A549 (cell line): ENCODE results near the gene FDX2. TPM values are rescaled to one million over a fixed set of nuclear protein-coding genes. Genes with fewer than 3 reads are reported as not detected.

Source experiments
- ATAC-seq, 2 experiments: fragments of 200-7000 bp in 1 of 2; fragments of >200 bp in 1 of 2; cut with Nextera tagmentation in 1 of 2; cut with Tn5 transposase in 1 of 2; 3 replicates each; pipeline versions ENCODE4 v1.8.0 to v1.9.1; 2018 to 2020; ENCODE audit warnings: mild to moderate bottlenecking in 1 of 2, moderate library complexity in 1 of 2
- CTCF ChIA-PET: fragments of 300-600 bp; sonication (Branson Sonifier 250); formaldehyde crosslinking; extraction: SDS; loops from one replicate; lab custom pipeline; 2021; ENCODE audit warnings: antibody characterized with exemption, inconsistent platforms; lab: Yijun Ruan, JAX
- POLR2A ChIA-PET: fragments of 350-600 bp; formaldehyde crosslinking; extraction: SDS; loops from one replicate; lab custom pipeline; 2021; ENCODE audit warnings: antibody characterized with exemption, inconsistent platforms; lab: Yijun Ruan, JAX
- DNase-seq, 2 experiments: peaks; one replicate each; pipeline versions ENCODE4 v3.0.0 to v3.0.0-alpha.2; 2011 to 2016; ENCODE audit warnings: low read depth in 1 of 2, low spot score in 1 of 2
- FAIRE-seq: peaks from 2 replicates; lab custom pipeline; 2011; peaks lifted over from hg19 to GRCh38; lab: Jason Lieb, UNC
- H3K27ac ChIP-seq, 2 experiments: fragments of >200 bp; sonication (Bioruptor Twin); formaldehyde crosslinking; 3 replicates each; pipeline ENCODE4 v1.5.1; 2016 to 2017
- H3K4me1 ChIP-seq: fragments of >200 bp; sonication (Bioruptor Twin); formaldehyde crosslinking; 3 replicates; pipeline ENCODE4 v1.6.1; 2016
- H3K4me2 ChIP-seq: fragments of >200 bp; sonication (Bioruptor Twin); formaldehyde crosslinking; 3 replicates; pipeline ENCODE4 v1.6.1; 2016
- H3K4me3 ChIP-seq: fragments of >200 bp; sonication (Bioruptor Twin); formaldehyde crosslinking; 3 replicates; pipeline ENCODE4 v1.5.1; 2016
- H3K9me3 ChIP-seq: fragments of >200 bp; sonication (Bioruptor Twin); formaldehyde crosslinking; 3 replicates; pipeline ENCODE4 v1.6.1; 2016
- BHLHE40 ChIP-seq: IDR thresholded peaks from 2 replicates; pipeline ENCODE4 v1.6.1; 2012; ENCODE audit warnings: low read depth, low read length, inconsistent platforms
- CBX2 ChIP-seq: fragments of 200-600 bp; sonication (generic); IDR thresholded peaks from 2 replicates; pipeline ENCODE4 v1.6.1; 2016; ENCODE audit warnings: low read depth, mild to moderate bottlenecking, borderline replicate concordance
- E2F6 ChIP-seq: IDR thresholded peaks from 2 replicates; pipeline ENCODE4 v1.6.1; 2012; ENCODE audit warnings: low read depth, borderline replicate concordance
- EHMT2 ChIP-seq: fragments of 200-600 bp; sonication (generic); IDR thresholded peaks from 2 replicates; pipeline ENCODE4 v1.6.1; 2016; ENCODE audit warnings: antibody characterized with exemption, low read depth, mild to moderate bottlenecking, moderate library complexity
- ELK1 ChIP-seq: fragments of 150-350 bp; IDR thresholded peaks from 2 replicates; pipeline ENCODE4 v1.6.1; 2014; ENCODE audit warnings: low read depth, mild to moderate bottlenecking, low read length
- EP300 ChIP-seq, 2 experiments: fragments of >200 bp; sonication (Bioruptor Twin); formaldehyde crosslinking; IDR thresholded peaks; 2 replicates in 1 of 2; 3 replicates in 1 of 2; pipeline ENCODE4 v1.6.1; 2016 to 2017
- ESRRA ChIP-seq: fragments of 150-350 bp; IDR thresholded peaks from 2 replicates; pipeline ENCODE4 v1.6.1; 2014; ENCODE audit warnings: mild to moderate bottlenecking, low read length, borderline replicate concordance
- FOSB ChIP-seq: fragments of 250-450 bp; sonication (Bioruptor Pico); IDR thresholded peaks from 2 replicates; pipeline ENCODE4 v1.5.0; 2020; ENCODE audit warnings: mild to moderate bottlenecking, moderate library complexity
- HDAC2 ChIP-seq: fragments of 200-600 bp; sonication (generic); IDR thresholded peaks from 2 replicates; pipeline ENCODE4 v1.6.1; 2016
- HOXA7 ChIP-seq: fragments of 250-450 bp; sonication (Bioruptor Pico); IDR thresholded peaks from 2 replicates; pipeline ENCODE4 v1.5.0; 2020; ENCODE audit warnings: mild to moderate bottlenecking, moderate library complexity
- KDM1A ChIP-seq: fragments of 200-600 bp; sonication (generic); IDR thresholded peaks from 2 replicates; pipeline ENCODE4 v1.6.1; 2016; ENCODE audit warnings: low read depth, mild to moderate bottlenecking
- KDM5A ChIP-seq: fragments of 200-600 bp; sonication (generic); IDR thresholded peaks from 2 replicates; pipeline ENCODE4 v1.6.1; 2016; ENCODE audit warnings: antibody characterized with exemption, mild to moderate bottlenecking
- MAX ChIP-seq: IDR thresholded peaks from 2 replicates; pipeline ENCODE4 v1.6.1; 2012
- MYC ChIP-seq: IDR thresholded peaks from 2 replicates; pipeline ENCODE4 v1.6.1; 2012; ENCODE audit warnings: mild to moderate bottlenecking, inconsistent platforms, low read length, improper control_type of control experiment, borderline replicate concordance
- NR3C1 ChIP-seq: fragments of >200 bp; sonication (Bioruptor Twin); formaldehyde crosslinking; IDR thresholded peaks from 3 replicates; pipeline ENCODE4 v1.6.1; 2017
- PBX3 ChIP-seq: IDR thresholded peaks from 2 replicates; pipeline ENCODE4 v1.6.1; 2012
- POLR2A ChIP-seq: IDR thresholded peaks from 2 replicates; pipeline ENCODE4 v1.6.1; 2012; ENCODE audit warnings: mild to moderate bottlenecking, low read length
- RAD21 ChIP-seq, 2 experiments: fragments of >200 bp in 1 of 2; sonication (Bioruptor Twin) in 1 of 2; formaldehyde crosslinking in 1 of 2; IDR thresholded peaks in 1 of 2; conservative IDR thresholded peaks in 1 of 2; 2 replicates in 1 of 2; 3 replicates in 1 of 2; pipeline ENCODE4 v1.6.1; 2012 to 2018; ENCODE audit warnings: inconsistent platforms in 1 of 2
- RARB ChIP-seq: fragments of 250-450 bp; sonication (Bioruptor Pico); IDR thresholded peaks from 2 replicates; pipeline ENCODE4 v1.8.0; 2021; ENCODE audit warnings: mild to moderate bottlenecking, moderate library complexity
- RNF2 ChIP-seq: fragments of 200-600 bp; sonication (generic); IDR thresholded peaks from 2 replicates; pipeline ENCODE4 v1.6.1; 2016; ENCODE audit warnings: low read depth, mild to moderate bottlenecking, antibody characterized with exemption, moderate library complexity, borderline replicate concordance
- SMC3 ChIP-seq: fragments of >200 bp; sonication (Bioruptor Twin); formaldehyde crosslinking; IDR thresholded peaks from 3 replicates; pipeline ENCODE4 v1.6.1; 2018; ENCODE audit warnings: inconsistent platforms
- TFCP2L1 ChIP-seq: fragments of 250-450 bp; sonication (Bioruptor Pico); IDR thresholded peaks from 2 replicates; pipeline ENCODE4 v1.5.0; 2021; ENCODE audit warnings: mild to moderate bottlenecking
- ZNF302 ChIP-seq: fragments of 250-450 bp; sonication (Bioruptor Pico); IDR thresholded peaks from 2 replicates; pipeline ENCODE4 v1.9.0; 2021; ENCODE audit warnings: inconsistent platforms, mild to moderate bottlenecking, moderate library complexity
- WGBS: methylation state at CpG from one replicate; pipeline ENCODE4 v1.1.6; 2017; ENCODE audit errors: missing lambda C conversion rate; 5-methylcytosine and 5-hydroxymethylcytosine counted together
- polyA plus RNA-seq, 4 experiments: library from polyadenylated mRNA; depleted of rRNA in 3 of 4; stranded (reverse); fragments of >200 nt; fragmentation: RNase III in 1 of 4; extraction: RNeasy Plus Mini Kit Qiagen cat#74134 plus additional on column Dnase treatment in 1 of 4; gene quantifications; 2 replicates in 3 of 4; 3 replicates in 1 of 4; pipeline ENCODE4 v1.2.3, GENCODE V29; 2011 to 2017

Gene FDX2
- polyA plus RNA-seq, 2 of the 4 experiments (the other 2 are of a cell fraction), result 9.9 to 23.5 TPM

- no peak for TF ChIP-seq KDM1A
- no peak for TF ChIP-seq NR3C1
- TF ChIP-seq EHMT2, result no peak
- TF ChIP-seq CBX2, result no peak
- TF ChIP-seq BHLHE40, result no peak
- no peak for TF ChIP-seq PBX3
- no peak for TF ChIP-seq HOXA7 (CRISPR knock-in tag)
- no peak for TF ChIP-seq KDM5A
- TF ChIP-seq SMC3, result no peak
- TF ChIP-seq HDAC2, result no peak
- no peak for TF ChIP-seq RAD21 (conservative IDR thresholded peaks at IDR 0.05 in 1 of 2, IDR thresholded peaks at IDR 0.05 in 1 of 2)
- H3K9me3 ChIP-seq, result no peaks in the 10 kb centered on the region
- ATAC-seq (no peak), DNase-seq (no peak), FAIRE-seq (no peak)
- no peaks in the 10 kb centered on the region for H3K4me1 ChIP-seq
- H3K4me2 ChIP-seq, result no peak overlapping the region
- 98% methylated on average over 12 of the region's 18 CpGs for WGBS
- H3K27ac ChIP-seq, result no peak overlapping the region
- H3K4me3 ChIP-seq, result no peak overlapping the region
- ChIA-PET POLR2A (no interaction called here), CTCF (interaction anchor here (0.9 to 1.5 kb wide), 3 partner anchors 11 to 93 kb away, joined by 4 read pairs; no protein-coding TSS in a partner anchor)
Measured at GRCh38 chr19:10362259-10362658, 46.4 kb upstream of the FDX2 start.

GRCh38 chr19:10361569-10362011, 45.8 kb upstream of the FDX2 start:
- CTCF ChIA-PET, result interaction anchor here (0.9 to 1.5 kb wide), 3 partner anchors 11 to 93 kb away, joined by 4 read pairs; no protein-coding TSS in a partner anchor
- 92% methylated on average over 11 of the region's 16 CpGs for WGBS
- Histone ChIP-seq H3K27ac (no peak overlapping the region), H3K4me1 (no peaks in the 10 kb centered on the region), H3K4me2 (no peak overlapping the region), H3K4me3 (no peak overlapping the region), H3K9me3 (no peaks in the 10 kb centered on the region)
- no peak for FAIRE-seq
- TF ChIP-seq MAX (no peak), POLR2A (no peak), E2F6 (no peak), EP300 (IDR thresholded peaks at IDR 0.05) (no peak), ZNF302 (CRISPR knock-in tag) (no peak), ESRRA (no peak), RARB (CRISPR knock-in tag) (no peak), TFCP2L1 (CRISPR knock-in tag) (no peak), FOSB (CRISPR knock-in tag) (no peak), BHLHE40 (no peak), HOXA7 (CRISPR knock-in tag) (no peak), ELK1 (no peak)
- POLR2A ChIA-PET, result no interaction called here
- DNase-seq, result no peak
- peak in 1 of 2 experiments; percentile 40; a peak in 1 of 6 replicates for ATAC-seq

- H3K4me2 ChIP-seq, result no peak overlapping the region
- H3K9me3 ChIP-seq, result no peaks in the 10 kb centered on the region
- no peaks in the 10 kb centered on the region for H3K4me1 ChIP-seq
- ChIA-PET CTCF (interaction anchor here (1.0 kb wide), 2 partner anchors 13 to 87 kb away, joined by 3 read pairs; no protein-coding TSS in a partner anchor), POLR2A (no interaction called here)
- FAIRE-seq, result no peak
- TF ChIP-seq RNF2 (no peak), ZNF302 (CRISPR knock-in tag) (no peak), MYC (no peak)
- WGBS, result 85% methylated on average over 6 of the region's 12 CpGs
- ATAC-seq, result no peak
- no peak overlapping the region for H3K27ac ChIP-seq
- no peak for DNase-seq
- H3K4me3 ChIP-seq, result no peak overlapping the region
Measured at GRCh38 chr19:10356431-10356830, 40.6 kb upstream of the FDX2 start.
